ENCODE results near the gene GLCE. TPM values are rescaled to one million over a fixed set of nuclear protein-coding genes. Genes with fewer than 3 reads are reported as not detected.

The GLCE gene
- total and polyA plus RNA-seq, 2 donors (not counting 1 experiment from before 2014, with no cell fraction given), result 21.7 to 23.9 TPM

GRCh38 chr15:69320977-69321554 lies 160.6 kb downstream of the GLCE start:
- peak overlapping the region; percentile 34 for H2AFZ ChIP-seq (ENCODE audit: low read length)
- H3K9me3 ChIP-seq (ENCODE audit: control insufficient read depth, insufficient read depth, low read depth, low read length), result no peaks in the 10 kb centered on the region
- H3K36me3 ChIP-seq (ENCODE audit: control insufficient read depth, insufficient read depth, low read length), result no peaks in the 10 kb centered on the region
- DNase-seq (ENCODE audit: low read depth in 2 of 2), result peak in 1 of 2 donors; percentile 31
- H3K27ac ChIP-seq (ENCODE audit: insufficient read depth, low read length), result no peak overlapping the region
- TF ChIP-seq CTCF (conservative IDR thresholded peaks at IDR 0.05 in 1 of 2, IDR thresholded peaks at IDR 0.05 in 1 of 2; ENCODE audit: low read depth in 1 of 2, low read length in 2 of 2) (no peak), EZH2 (IDR thresholded peaks at IDR 0.05; ENCODE audit: low read length, missing control alignments) (no peak)
- H3K4me2 ChIP-seq (ENCODE audit: extremely low read depth, insufficient read depth, low read length), result peak overlapping the region; percentile 63
- no peaks in the 10 kb centered on the region for H3K4me1 ChIP-seq (ENCODE audit: control insufficient read depth, extremely low read depth, insufficient read depth, low read length)
- no peaks in the 10 kb centered on the region for H3K27me3 ChIP-seq (ENCODE audit: control insufficient read depth, insufficient read depth, low read length)
- no peaks in the 10 kb centered on the region for H3K79me2 ChIP-seq (ENCODE audit: control insufficient read depth, insufficient read depth, low read length)
- H4K20me1 ChIP-seq (ENCODE audit: control insufficient read depth, extremely low read depth, insufficient read depth, low read length), result no peaks in the 10 kb centered on the region
- no peak overlapping the region for H3K4me3 ChIP-seq (replicated peaks in 1 of 4; ENCODE audit: control extremely low read depth in 1 of 4, insufficient read depth in 1 of 4, low read depth in 3 of 4, low read length in 4 of 4)
- no peak overlapping the region for H3K9ac ChIP-seq (ENCODE audit: insufficient read depth, low read length)

Other genes starting within 250 kb of the GLCE start
- 4.6 and 8.2 TPM in 2 replicates for gene SPESP1, start 230.1 kb upstream of the GLCE start, total RNA-seq
- 6.4 and 8.5 TPM in 2 replicates for gene SPESP1, start 230.1 kb upstream of the GLCE start, polyA plus RNA-seq
- gene NOX5, start 145.9 kb upstream of the GLCE start, total RNA-seq, result under 0.01 and 0.33 TPM in 2 replicates
- 0.17 and 0.25 TPM in 2 replicates for gene NOX5, start 145.9 kb upstream of the GLCE start, polyA plus RNA-seq
- 9.8 and 16.2 TPM in 2 replicates for gene PAQR5, start 138.3 kb downstream of the GLCE start, total RNA-seq
- 6.0 and 20.8 TPM in 2 replicates for gene PAQR5, start 138.3 kb downstream of the GLCE start, polyA plus RNA-seq

Data from fibroblast of lung (primary cell).